ENCODE data around the gene C6.

The C6 gene

GRCh38 chr5:41102341-41102740 is 111.0 kb downstream of the C6 start (continued):
- no peak for TF ChIP-seq PATZ1 (tag by site-specific recombination; IDR thresholded peaks at IDR 0.05)

- H3K36me3 ChIP-seq (ENCODE audit: control insufficient read depth in 2 of 2, insufficient read depth in 1 of 2, low read length in 2 of 2): no peaks in the 10 kb centered on the region
- ChIA-PET POLR2A (no interaction called here), CTCF (no interaction called here)
- H3K9me3 ChIP-seq (ENCODE audit: control insufficient read depth, insufficient read depth, low read depth, low read length): no peaks in the 10 kb centered on the region
- no peak overlapping the region for H3K27ac ChIP-seq (ENCODE audit: extremely low read depth, low read depth, low read length)
- H3K4me3 ChIP-seq (ENCODE audit: low read depth, low read length): no peak overlapping the region
- H3K4me1 ChIP-seq (ENCODE audit: control insufficient read depth, insufficient read depth, low read length): no peaks in the 10 kb centered on the region
- TF ChIP-seq KLF8 (tag by site-specific recombination; IDR thresholded peaks at IDR 0.05) (no peak), ZNF26 (tag by site-specific recombination; IDR thresholded peaks at IDR 0.05) (no peak), CTCF (tag by site-specific recombination; IDR thresholded peaks at IDR 0.05) (no peak), ZNF514 (tag by site-specific recombination; IDR thresholded peaks at IDR 0.05) (no peak), ZXDB (tag by site-specific recombination; IDR thresholded peaks at IDR 0.05) (no peak), PRDM6 (tag by site-specific recombination; IDR thresholded peaks at IDR 0.05) (no peak)
These were observed 115.7 kb downstream of the C6 start for GRCh38 chr5:41097642-41098041.

GRCh38 chr5:41095324-41096101 is 117.8 kb downstream of the C6 start:
- ChIA-PET POLR2A (no interaction called here), CTCF (interaction anchor here (1.0 kb wide), 1 partner anchor 12 kb away, joined by 3 read pairs; no protein-coding TSS in a partner anchor)
- no peaks in the 10 kb centered on the region for H3K9me3 ChIP-seq (ENCODE audit: control insufficient read depth, insufficient read depth, low read depth, low read length)
- H3K27ac ChIP-seq (ENCODE audit: extremely low read depth, low read depth, low read length): no peak overlapping the region
- H3K36me3 ChIP-seq (ENCODE audit: control insufficient read depth in 2 of 2, insufficient read depth in 1 of 2, low read length in 2 of 2): no peaks in the 10 kb centered on the region
- no peak for TF ChIP-seq ZNF114 (tag by site-specific recombination; IDR thresholded peaks at IDR 0.05)
- H3K4me3 ChIP-seq (ENCODE audit: low read depth, low read length): no peak overlapping the region
- H3K4me1 ChIP-seq (ENCODE audit: control insufficient read depth, insufficient read depth, low read length): no peaks in the 10 kb centered on the region

GRCh38 chr5:41094871-41095270 is 118.5 kb downstream of the C6 start:
- H3K4me1 ChIP-seq (ENCODE audit: control insufficient read depth, insufficient read depth, low read length): no peaks in the 10 kb centered on the region
- H3K9me3 ChIP-seq (ENCODE audit: control insufficient read depth, insufficient read depth, low read depth, low read length): no peaks in the 10 kb centered on the region
- ChIA-PET CTCF (interaction anchor here (1.0 kb wide), 1 partner anchor 11 kb away, joined by 3 read pairs; no protein-coding TSS in a partner anchor), POLR2A (no interaction called here)
- H3K4me3 ChIP-seq (ENCODE audit: low read depth, low read length): no peak overlapping the region
- no peak overlapping the region for H3K27ac ChIP-seq (ENCODE audit: extremely low read depth, low read depth, low read length)
- H3K36me3 ChIP-seq (ENCODE audit: control insufficient read depth in 2 of 2, insufficient read depth in 1 of 2, low read length in 2 of 2): no peaks in the 10 kb centered on the region
- TF ChIP-seq ZNF692 (tag by site-specific recombination; IDR thresholded peaks at IDR 0.05) (no peak), TSHZ1 (tag by site-specific recombination; IDR thresholded peaks at IDR 0.05; ENCODE audit: borderline replicate concordance) (no peak), ZNF777 (tag by site-specific recombination; IDR thresholded peaks at IDR 0.05; ENCODE audit: borderline replicate concordance) (no peak), ZBTB7A (tag by site-specific recombination; IDR thresholded peaks at IDR 0.05; ENCODE audit: low read depth) (no peak), ZNF664 (tag by site-specific recombination; IDR thresholded peaks at IDR 0.05) (no peak), ZNF433 (tag by site-specific recombination; IDR thresholded peaks at IDR 0.05; ENCODE audit: low read depth) (no peak)

Data from HEK293 (cell line).